LNCAP (cell line): ENCODE measurements around the gene ST3GAL2.

ENCODE experiments used
- CTCF ChIP-seq: fragments of 450-650 bp; IDR thresholded peaks from 2 replicates; pipeline ENCODE4 v1.5.1; 2017; ENCODE audit warnings: mild to moderate bottlenecking

The ST3GAL2 gene

GRCh38 chr16:70470927-70471341 lies 32.0 kb upstream of the ST3GAL2 start:
- peak; percentile 43 for TF ChIP-seq CTCF

GRCh38 chr16:70470141-70470926 lies 31.4 kb upstream of the ST3GAL2 start:
- no peak for TF ChIP-seq CTCF

- no peak for TF ChIP-seq CTCF
These were observed 30.1 kb upstream of the ST3GAL2 start for GRCh38 chr16:70468776-70469525.

- TF ChIP-seq CTCF: no peak
These were observed 28.7 kb upstream of the ST3GAL2 start for GRCh38 chr16:70467608-70468007.

GRCh38 chr16:70467113-70467512 lies 28.2 kb upstream of the ST3GAL2 start:
- no peak for TF ChIP-seq CTCF

GRCh38 chr16:70466805-70467076 lies 27.8 kb upstream of the ST3GAL2 start:
- TF ChIP-seq CTCF: no peak

- no peak for TF ChIP-seq CTCF
These were observed 27.3 kb upstream of the ST3GAL2 start for GRCh38 chr16:70465999-70466804.
